Tibial artery (tissue), 4 donors: Measurements from ENCODE around the gene HDHD3.

Experiments
- DNase-seq, 2 donors: peaks; one replicate each; pipeline ENCODE4 v3.0.0-alpha.2; 2019
- H3K27ac ChIP-seq, 2 donors: fragments of 200-600 bp; sonication (generic) in 1 of 2; 1 replicate in 1 of 2; 2 replicates in 1 of 2; pipeline ENCODE4 v1.5.1; 2018 to 2019; ENCODE audit warnings: mild to moderate bottlenecking in 1 of 2
- H3K27me3 ChIP-seq, 2 donors: fragments of 200-600 bp; sonication (generic) in 1 of 2; one replicate each; pipeline versions ENCODE4 v1.5.1 to v1.6.0; 2016 to 2019
- H3K36me3 ChIP-seq, 3 donors: fragments of 200-600 bp; sonication (generic) in 2 of 3; one replicate each; pipeline ENCODE4 v1.5.1; 2016 to 2019; ENCODE audit warnings: mild to moderate bottlenecking in 2 of 3
- H3K4me1 ChIP-seq, 4 donors: fragments of 200-600 bp; sonication (generic) in 2 of 4; 1 replicate in 3 of 4; 2 replicates in 1 of 4; pipeline ENCODE4 v1.5.1; 2016 to 2019
- H3K4me3 ChIP-seq, 2 donors: fragments of 200-600 bp; sonication (generic) in 1 of 2; 1 replicate in 1 of 2; 2 replicates in 1 of 2; pipeline ENCODE4 v1.5.1; 2018 to 2019; ENCODE audit warnings: mild to moderate bottlenecking in 2 of 2
- H3K9me3 ChIP-seq, 3 donors: fragments of 200-600 bp; sonication (generic) in 1 of 3; one replicate each; pipeline ENCODE4 v1.5.1; 2016 to 2019
- intact Hi-C: fragments of 100-400 bp; cut with DNase I; formaldehyde crosslinking; loops from one replicate; pipeline ENCODE4 v1.15.0; 2023; ENCODE audit warnings: low total_unique reads
- TF ChIP-seq, protein P1 (sequence below), 2 experiments: fragments of 200-600 bp in 1 of 2; fragments of 450-650 bp in 1 of 2; IDR thresholded peaks; one replicate each; pipeline ENCODE4 v1.5.1; 2017 to 2019; ENCODE audit warnings: antibody characterized with exemption in 2 of 2, mild to moderate bottlenecking in 1 of 2, moderate library complexity in 1 of 2

Gene HDHD3

GRCh38 chr9:113326230-113326629 is 50.6 kb downstream of the HDHD3 start:
- intact Hi-C loops = no loop called here
- TF ChIP-seq, protein P1, sequence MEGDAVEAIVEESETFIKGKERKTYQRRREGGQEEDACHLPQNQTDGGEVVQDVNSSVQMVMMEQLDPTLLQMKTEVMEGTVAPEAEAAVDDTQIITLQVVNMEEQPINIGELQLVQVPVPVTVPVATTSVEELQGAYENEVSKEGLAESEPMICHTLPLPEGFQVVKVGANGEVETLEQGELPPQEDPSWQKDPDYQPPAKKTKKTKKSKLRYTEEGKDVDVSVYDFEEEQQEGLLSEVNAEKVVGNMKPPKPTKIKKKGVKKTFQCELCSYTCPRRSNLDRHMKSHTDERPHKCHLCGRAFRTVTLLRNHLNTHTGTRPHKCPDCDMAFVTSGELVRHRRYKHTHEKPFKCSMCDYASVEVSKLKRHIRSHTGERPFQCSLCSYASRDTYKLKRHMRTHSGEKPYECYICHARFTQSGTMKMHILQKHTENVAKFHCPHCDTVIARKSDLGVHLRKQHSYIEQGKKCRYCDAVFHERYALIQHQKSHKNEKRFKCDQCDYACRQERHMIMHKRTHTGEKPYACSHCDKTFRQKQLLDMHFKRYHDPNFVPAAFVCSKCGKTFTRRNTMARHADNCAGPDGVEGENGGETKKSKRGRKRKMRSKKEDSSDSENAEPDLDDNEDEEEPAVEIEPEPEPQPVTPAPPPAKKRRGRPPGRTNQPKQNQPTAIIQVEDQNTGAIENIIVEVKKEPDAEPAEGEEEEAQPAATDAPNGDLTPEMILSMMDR (IDR thresholded peaks at IDR 0.05) = no peak
- Histone ChIP-seq H3K36me3 (peaks cover 0 to 15% (median 0%) of the 10 kb centered on the region in 3 donors), H3K9me3 (no peaks in the 10 kb centered on the region), H3K4me1 (no peaks in the 10 kb centered on the region), H3K27ac (no peak overlapping the region), H3K27me3 (no peaks in the 10 kb centered on the region), H3K4me3 (no peak overlapping the region)
- no peak for DNase-seq
